ENCODE measurements around the gene UBR4. TPM values are rescaled to one million over a fixed set of nuclear protein-coding genes. Genes with fewer than 3 reads are reported as not detected.

UBR4 gene
- total and polyA plus RNA-seq, 2 of the 8 experiments (the other 6 are each of a cell fraction or from before 2014, with no cell fraction given): 139 to 152 TPM

DNA sequence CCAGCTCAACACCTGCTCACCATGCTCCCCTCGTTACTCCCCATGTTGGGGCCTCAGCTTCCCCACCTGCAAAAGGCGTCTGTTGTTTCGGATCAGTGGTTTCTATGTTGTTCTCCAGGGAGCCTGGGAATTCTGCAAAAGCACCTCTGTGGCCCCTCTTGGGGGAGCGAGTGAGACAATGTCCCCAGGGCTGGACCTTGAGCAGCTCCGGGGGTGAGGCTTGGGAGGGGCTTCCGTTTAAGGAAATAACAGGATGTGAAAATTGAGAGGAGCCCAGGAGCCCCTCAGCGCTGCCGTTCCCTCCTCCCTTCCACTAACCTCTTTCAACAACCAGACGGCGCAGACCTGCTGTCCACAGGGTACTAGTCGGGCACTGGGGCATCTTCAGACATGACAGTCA, 155.1 kb downstream of the UBR4 start (continued):
- TF ChIP-seq CHD7 (IDR thresholded peaks at IDR 0.05; ENCODE audit: insufficient replicate concordance, low read length): no peak
- TF ChIP-seq TEAD4 (IDR thresholded peaks at IDR 0.05; ENCODE audit: low read depth, low read length): no peak
- no peak for TF ChIP-seq CHD1 (IDR thresholded peaks at IDR 0.05; ENCODE audit: low read depth, low read length)
- no peak for TF ChIP-seq RNF2 (IDR thresholded peaks at IDR 0.05; ENCODE audit: borderline replicate concordance, low read depth, low read length, missing control alignments, poor library complexity, severe bottlenecking)
- no peak for TF ChIP-seq RBBP5 (IDR thresholded peaks at IDR 0.05; ENCODE audit: borderline replicate concordance, low read depth, low read length)
